ENCODE data around the gene NEK1. TPM values are rescaled to one million over a fixed set of nuclear protein-coding genes. Genes with fewer than 3 reads are reported as not detected.

Gene NEK1
- total RNA-seq, 4 donors from 2014 or later: 66.9 to 100 (median 90.5) TPM

DNA sequence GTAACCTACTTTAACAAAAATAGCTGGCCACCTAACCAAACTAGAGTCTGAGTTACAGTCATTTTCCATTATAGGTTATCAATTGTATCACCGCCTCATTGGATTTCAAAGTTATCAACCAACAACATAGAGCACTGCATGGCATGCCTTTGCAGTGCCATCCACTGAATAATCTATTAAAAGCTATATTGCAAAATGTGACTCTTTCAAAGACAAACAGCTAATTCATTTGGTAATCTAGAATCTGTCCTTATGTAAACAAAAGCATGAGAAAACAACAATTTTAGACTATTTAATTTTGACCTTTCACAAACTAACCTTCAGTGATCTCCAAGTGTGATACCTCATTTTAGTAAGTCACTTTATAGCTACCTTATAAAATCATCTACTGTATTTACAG is 197.5 kb downstream of the NEK1 start:
- Histone ChIP-seq H3K4me1 (peaks cover 0 to 3% (median 0%) of the 10 kb centered on the region in 4 donors), H3K9me3 (no peaks in the 10 kb centered on the region), H3K36me3 (peaks cover 0 to 28% (median 0%) of the 10 kb centered on the region in 3 donors), H3K27me3 (no peaks in the 10 kb centered on the region), H3K27ac (no peak overlapping the region), H3K4me3 (no peak overlapping the region)
- no peak for DNase-seq (ENCODE audit: low spot score in 2 of 2)
- WGBS, 2 donors: 97 to 98% methylated on average over 1 of the region's 1 CpG
- TF ChIP-seq POLR2A (IDR thresholded peaks at IDR 0.05): no peak

DNA sequence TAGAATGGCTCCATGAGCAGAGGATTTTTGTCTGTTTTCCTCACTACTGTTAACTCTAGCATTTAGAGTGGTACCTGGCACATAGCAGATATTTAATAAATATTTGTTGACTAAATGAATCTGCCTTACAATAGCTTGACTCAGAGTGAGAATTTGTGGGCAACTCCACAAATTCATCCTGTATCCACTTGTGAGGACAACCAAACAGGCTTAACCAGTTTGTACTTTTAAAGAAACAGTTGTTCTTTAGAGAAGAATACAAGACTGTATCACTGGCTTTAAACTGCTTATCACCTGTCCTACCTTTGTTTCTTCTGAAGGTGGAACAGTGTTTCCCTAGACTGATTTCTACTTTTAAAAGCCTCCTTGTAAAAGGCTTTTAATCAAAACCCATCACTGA is 200.3 kb downstream of the NEK1 start:
- Histone ChIP-seq H3K9me3 (no peaks in the 10 kb centered on the region), H3K27me3 (no peaks in the 10 kb centered on the region), H3K36me3 (peaks cover 0 to 18% (median 0%) of the 10 kb centered on the region in 3 donors), H3K4me1 (peaks cover 0 to 3% (median 0%) of the 10 kb centered on the region in 4 donors), H3K27ac (no peak overlapping the region), H3K4me3 (no peak overlapping the region)
- TF ChIP-seq, protein P1, sequence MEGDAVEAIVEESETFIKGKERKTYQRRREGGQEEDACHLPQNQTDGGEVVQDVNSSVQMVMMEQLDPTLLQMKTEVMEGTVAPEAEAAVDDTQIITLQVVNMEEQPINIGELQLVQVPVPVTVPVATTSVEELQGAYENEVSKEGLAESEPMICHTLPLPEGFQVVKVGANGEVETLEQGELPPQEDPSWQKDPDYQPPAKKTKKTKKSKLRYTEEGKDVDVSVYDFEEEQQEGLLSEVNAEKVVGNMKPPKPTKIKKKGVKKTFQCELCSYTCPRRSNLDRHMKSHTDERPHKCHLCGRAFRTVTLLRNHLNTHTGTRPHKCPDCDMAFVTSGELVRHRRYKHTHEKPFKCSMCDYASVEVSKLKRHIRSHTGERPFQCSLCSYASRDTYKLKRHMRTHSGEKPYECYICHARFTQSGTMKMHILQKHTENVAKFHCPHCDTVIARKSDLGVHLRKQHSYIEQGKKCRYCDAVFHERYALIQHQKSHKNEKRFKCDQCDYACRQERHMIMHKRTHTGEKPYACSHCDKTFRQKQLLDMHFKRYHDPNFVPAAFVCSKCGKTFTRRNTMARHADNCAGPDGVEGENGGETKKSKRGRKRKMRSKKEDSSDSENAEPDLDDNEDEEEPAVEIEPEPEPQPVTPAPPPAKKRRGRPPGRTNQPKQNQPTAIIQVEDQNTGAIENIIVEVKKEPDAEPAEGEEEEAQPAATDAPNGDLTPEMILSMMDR (IDR thresholded peaks at IDR 0.05): no peak
- TF ChIP-seq EP300 (IDR thresholded peaks at IDR 0.05) (no peak), POLR2A (IDR thresholded peaks at IDR 0.05) (no peak)
- DNase-seq (ENCODE audit: low spot score in 2 of 2): no peak

DNA sequence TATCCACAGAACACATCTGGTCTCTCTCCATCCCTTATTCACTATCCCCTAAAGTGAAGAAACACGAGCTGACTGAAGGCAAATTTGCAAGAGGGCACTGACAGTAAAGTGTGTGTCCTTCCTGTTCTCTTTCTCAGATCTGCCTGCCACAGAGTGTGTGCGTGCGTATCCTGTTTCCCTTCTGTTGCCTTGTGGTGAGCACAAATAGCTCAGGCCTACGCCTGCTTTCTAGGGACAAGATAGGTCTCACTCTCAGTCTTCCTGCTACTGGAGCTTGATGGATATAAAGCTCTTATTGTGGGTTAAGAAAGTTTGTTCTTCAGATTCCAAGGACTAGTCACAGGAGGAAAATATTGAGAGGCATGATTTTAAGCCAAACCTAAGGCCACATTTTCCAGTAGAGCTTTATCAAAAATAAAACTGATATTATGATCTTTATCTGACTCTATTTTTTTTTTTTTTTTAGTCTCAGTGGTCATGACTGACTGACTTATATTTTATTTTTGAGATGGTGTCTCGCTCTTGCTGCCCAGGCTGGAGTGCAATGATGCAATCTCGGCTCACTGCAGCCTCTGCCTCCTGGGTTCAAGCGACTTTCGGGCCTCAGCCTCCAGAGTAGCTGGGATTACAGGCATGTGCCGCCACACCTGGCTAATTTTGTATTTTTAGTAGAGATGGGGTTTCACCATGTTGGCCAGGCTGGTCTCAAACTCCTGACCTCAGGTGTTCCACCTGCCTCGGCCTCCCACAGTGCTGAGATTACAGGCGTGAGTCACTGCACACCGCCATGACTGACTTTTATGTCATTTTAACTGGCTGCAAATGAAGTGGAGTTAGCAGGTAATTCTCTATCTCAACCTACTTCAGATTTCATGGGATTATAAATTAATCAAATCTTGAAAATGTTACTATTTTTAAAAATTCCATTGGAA is 201.3 kb downstream of the NEK1 start:
- peak in 1 of 2 donors; percentile 12 for DNase-seq (ENCODE audit: low spot score in 2 of 2)
- H3K27ac ChIP-seq: no peak overlapping the region
- H3K4me1 ChIP-seq: peaks cover 0 to 3% (median 0%) of the 10 kb centered on the region in 4 donors
- no peak overlapping the region for H3K4me3 ChIP-seq
- peak in 1 of 2 donors; percentile 11 for TF ChIP-seq EP300 (IDR thresholded peaks at IDR 0.05)
- no peak for TF ChIP-seq POLR2A (IDR thresholded peaks at IDR 0.05)
- TF ChIP-seq, protein P1 (IDR thresholded peaks at IDR 0.05): no peak
- no peaks in the 10 kb centered on the region for H3K27me3 ChIP-seq
- H3K36me3 ChIP-seq: peaks cover 0 to 16% (median 0%) of the 10 kb centered on the region in 3 donors
- 80 to 84% methylated on average over 12 of the region's 12 CpGs for WGBS, 2 donors
- no peaks in the 10 kb centered on the region for H3K9me3 ChIP-seq

DNA sequence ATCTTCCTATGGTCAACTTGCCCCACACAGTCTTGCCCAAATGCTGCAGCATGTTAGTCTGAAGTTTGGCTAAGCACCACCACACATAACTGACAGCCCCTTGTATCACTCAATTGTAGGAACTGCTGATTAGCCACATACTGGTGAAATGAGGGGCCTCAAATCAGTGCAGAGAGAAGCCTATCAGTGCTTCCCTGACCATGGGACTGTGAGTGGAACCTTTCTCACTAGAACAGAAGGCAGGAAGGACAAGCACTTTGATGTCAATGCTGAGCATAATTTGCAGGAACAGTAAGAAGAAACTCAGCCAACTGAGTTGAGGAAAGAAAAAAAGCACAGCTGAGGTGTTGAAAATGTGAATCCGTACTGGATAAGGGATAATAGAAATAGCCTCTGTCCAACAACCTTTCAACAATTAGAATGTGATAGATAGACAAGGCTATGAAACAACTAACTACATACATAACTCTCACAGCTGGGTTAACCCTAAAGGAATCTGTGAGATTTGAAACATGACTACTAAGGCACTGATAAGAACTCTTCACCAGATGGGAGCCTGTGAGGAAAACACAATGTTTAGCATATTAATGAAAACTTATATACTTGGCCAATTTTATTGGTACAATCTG is 205.1 kb downstream of the NEK1 start:
- no peak overlapping the region for H3K27ac ChIP-seq
- peaks cover 0 to 29% (median 0%) of the 10 kb centered on the region in 3 donors for H3K36me3 ChIP-seq
- no peaks in the 10 kb centered on the region for H3K27me3 ChIP-seq
- H3K4me1 ChIP-seq: peaks cover 0 to 3% (median 0%) of the 10 kb centered on the region in 4 donors
- WGBS, 2 donors: 69 to 86% methylated on average over 1 of the region's 1 CpG
- DNase-seq (ENCODE audit: low spot score in 2 of 2): no peak
- H3K4me3 ChIP-seq: no peak overlapping the region
- TF ChIP-seq EP300 (IDR thresholded peaks at IDR 0.05) (no peak), POLR2A (IDR thresholded peaks at IDR 0.05) (no peak)
- TF ChIP-seq, protein P1 (IDR thresholded peaks at IDR 0.05): no peak
- no peaks in the 10 kb centered on the region for H3K9me3 ChIP-seq

DNA sequence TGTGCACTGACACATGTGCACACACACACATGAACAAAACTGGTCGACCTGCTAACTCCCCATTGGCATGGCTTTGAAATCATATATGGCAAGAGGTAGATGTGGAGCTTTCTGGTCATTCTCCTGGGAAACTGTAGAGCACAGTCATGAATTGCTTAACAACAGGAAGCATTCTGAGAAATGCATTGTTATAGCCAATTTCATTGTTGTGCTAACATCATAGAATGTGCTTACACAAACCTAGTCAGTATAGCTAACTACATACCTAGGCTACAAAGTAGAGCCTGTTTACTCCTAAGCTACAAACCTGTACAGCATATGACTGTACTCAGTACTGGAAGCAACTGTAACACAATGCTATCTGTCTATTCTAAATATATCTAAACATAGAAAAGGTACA is 207.4 kb downstream of the NEK1 start:
- DNase-seq (ENCODE audit: low spot score in 2 of 2): no peak
- peaks cover 0 to 37% (median 0%) of the 10 kb centered on the region in 3 donors for H3K36me3 ChIP-seq
- no peak overlapping the region for H3K27ac ChIP-seq
- WGBS, 2 donors: 45 to 67% methylated on average over 1 of the region's 1 CpG
- H3K4me1 ChIP-seq: no peaks in the 10 kb centered on the region
- H3K27me3 ChIP-seq: no peaks in the 10 kb centered on the region
- TF ChIP-seq POLR2A (IDR thresholded peaks at IDR 0.05): no peak
- TF ChIP-seq, protein P1 (IDR thresholded peaks at IDR 0.05): no peak
- no peak for TF ChIP-seq EP300 (IDR thresholded peaks at IDR 0.05)
- no peaks in the 10 kb centered on the region for H3K9me3 ChIP-seq
- H3K4me3 ChIP-seq: no peak overlapping the region
